ENCODE data around the gene ADAMTSL4. TPM values are rescaled to one million over a fixed set of nuclear protein-coding genes. Genes with fewer than 3 reads are reported as not detected.
A peak's percentile ranks its signal among the peaks of the same experiment; 100 is the strongest.

ADAMTSL4 gene
- total RNA-seq, 4 donors from 2014 or later: 54.4 to 132 (median 93.2) TPM

DNA sequence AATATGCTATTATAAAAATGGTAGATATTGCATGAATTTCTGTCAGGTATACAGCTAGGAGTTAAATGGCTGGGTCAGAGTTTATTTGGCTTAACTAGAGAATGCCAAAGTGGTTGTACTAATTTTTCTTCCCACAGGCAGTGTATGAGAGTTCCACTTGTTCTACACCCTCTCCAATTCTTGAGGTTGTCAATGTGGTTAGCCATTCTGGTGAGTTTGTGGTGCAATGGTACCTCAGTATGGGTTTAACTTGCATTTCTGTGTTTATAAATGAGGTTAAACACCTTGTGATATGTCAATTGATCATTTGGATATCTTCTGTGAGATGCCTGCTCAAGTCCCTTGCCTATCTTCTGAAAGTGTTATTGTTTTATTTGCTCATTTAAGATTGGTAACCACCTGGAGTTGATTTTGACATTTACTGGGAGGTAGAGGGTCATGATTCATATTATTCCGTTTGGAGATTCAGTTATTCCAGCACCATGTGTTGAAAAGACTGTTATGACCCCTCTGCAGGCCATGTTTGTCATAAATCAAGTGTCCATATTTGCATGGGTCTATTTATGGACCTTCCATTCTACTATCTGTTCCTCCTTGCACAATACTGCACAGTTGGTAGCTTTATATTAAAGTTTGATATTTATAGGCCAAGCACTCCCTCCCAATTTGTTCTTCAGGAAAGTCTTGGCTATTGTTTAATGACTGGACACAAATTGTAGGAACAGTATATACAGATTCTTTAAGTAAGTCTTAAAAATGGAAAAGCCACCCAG is 27.8 kb upstream of the ADAMTSL4 start:
- no peaks in the 10 kb centered on the region for H3K9me3 ChIP-seq
- H3K27me3 ChIP-seq: no peaks in the 10 kb centered on the region
- H3K36me3 ChIP-seq: no peaks in the 10 kb centered on the region
- H3K4me3 ChIP-seq: no peak overlapping the region
- TF ChIP-seq POLR2A (IDR thresholded peaks at IDR 0.05) (no peak), EP300 (IDR thresholded peaks at IDR 0.05) (no peak)
- TF ChIP-seq, protein P1, sequence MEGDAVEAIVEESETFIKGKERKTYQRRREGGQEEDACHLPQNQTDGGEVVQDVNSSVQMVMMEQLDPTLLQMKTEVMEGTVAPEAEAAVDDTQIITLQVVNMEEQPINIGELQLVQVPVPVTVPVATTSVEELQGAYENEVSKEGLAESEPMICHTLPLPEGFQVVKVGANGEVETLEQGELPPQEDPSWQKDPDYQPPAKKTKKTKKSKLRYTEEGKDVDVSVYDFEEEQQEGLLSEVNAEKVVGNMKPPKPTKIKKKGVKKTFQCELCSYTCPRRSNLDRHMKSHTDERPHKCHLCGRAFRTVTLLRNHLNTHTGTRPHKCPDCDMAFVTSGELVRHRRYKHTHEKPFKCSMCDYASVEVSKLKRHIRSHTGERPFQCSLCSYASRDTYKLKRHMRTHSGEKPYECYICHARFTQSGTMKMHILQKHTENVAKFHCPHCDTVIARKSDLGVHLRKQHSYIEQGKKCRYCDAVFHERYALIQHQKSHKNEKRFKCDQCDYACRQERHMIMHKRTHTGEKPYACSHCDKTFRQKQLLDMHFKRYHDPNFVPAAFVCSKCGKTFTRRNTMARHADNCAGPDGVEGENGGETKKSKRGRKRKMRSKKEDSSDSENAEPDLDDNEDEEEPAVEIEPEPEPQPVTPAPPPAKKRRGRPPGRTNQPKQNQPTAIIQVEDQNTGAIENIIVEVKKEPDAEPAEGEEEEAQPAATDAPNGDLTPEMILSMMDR (IDR thresholded peaks at IDR 0.05): no peak
- peaks cover 0 to 7% (median 2%) of the 10 kb centered on the region in 4 donors for H3K4me1 ChIP-seq
- no peak overlapping the region for H3K27ac ChIP-seq
- DNase-seq (ENCODE audit: low spot score in 2 of 2): no peak
- WGBS, 2 donors: 62 to 71% methylated on average over 1 of the region's 1 CpG

DNA sequence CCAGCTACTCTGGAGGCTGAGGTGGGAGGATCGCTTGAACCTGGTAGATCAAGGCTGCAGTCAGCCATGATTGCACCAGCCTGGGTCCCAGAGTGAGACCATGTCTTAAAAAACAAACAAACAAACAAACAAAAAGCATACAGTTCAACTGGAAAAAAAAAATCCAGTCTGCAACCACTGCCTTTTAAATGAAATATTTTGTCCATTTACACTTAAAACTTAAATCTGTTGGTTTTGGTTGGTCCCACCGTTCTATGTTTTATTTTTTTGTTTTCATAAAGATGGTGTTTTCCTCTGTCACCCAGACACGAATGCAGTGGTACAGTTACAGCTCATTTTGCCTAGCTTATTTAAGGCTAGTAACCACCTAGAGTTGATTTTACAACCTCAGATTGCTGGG is 23.9 kb upstream of the ADAMTSL4 start:
- TF ChIP-seq POLR2A (IDR thresholded peaks at IDR 0.05) (no peak), EP300 (IDR thresholded peaks at IDR 0.05) (no peak)
- TF ChIP-seq, protein P1 (IDR thresholded peaks at IDR 0.05): no peak
- no peaks in the 10 kb centered on the region for H3K36me3 ChIP-seq
- no peak overlapping the region for H3K4me3 ChIP-seq
- 87 to 88% methylated on average over 3 of the region's 3 CpGs for WGBS, 2 donors
- H3K9me3 ChIP-seq: no peaks in the 10 kb centered on the region
- no peak for DNase-seq (ENCODE audit: low spot score in 2 of 2)
- H3K27ac ChIP-seq: no peak overlapping the region
- peaks cover 0 to 14% (median 0%) of the 10 kb centered on the region in 4 donors for H3K4me1 ChIP-seq
- no peaks in the 10 kb centered on the region for H3K27me3 ChIP-seq

DNA sequence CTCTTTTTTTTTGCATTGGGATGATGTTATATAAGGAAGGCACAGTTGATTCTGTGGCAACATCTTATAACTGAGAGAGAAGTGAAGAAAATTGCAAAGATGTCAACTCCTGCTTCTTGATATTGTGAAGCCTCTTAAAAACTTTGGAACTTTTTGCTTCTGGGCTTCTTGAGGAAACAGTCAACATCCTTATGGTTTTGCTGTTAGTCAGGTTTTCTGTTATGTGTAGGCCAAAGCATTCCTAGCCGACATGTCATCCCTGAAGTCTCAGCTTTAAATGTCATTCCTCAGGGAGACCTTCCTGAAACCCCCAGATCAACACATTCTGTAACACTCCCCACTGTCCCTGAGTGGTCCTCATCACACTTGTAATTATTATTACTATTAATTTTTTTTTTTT is 21.0 kb upstream of the ADAMTSL4 start:
- TF ChIP-seq, protein P1 (IDR thresholded peaks at IDR 0.05): no peak
- TF ChIP-seq POLR2A (IDR thresholded peaks at IDR 0.05): no peak
- TF ChIP-seq EP300 (IDR thresholded peaks at IDR 0.05): no peak
- Histone ChIP-seq H3K4me3 (no peak overlapping the region), H3K9me3 (no peaks in the 10 kb centered on the region), H3K27me3 (no peaks in the 10 kb centered on the region), H3K36me3 (no peaks in the 10 kb centered on the region), H3K27ac (no peak overlapping the region), H3K4me1 (peaks cover 0 to 33% (median 3%) of the 10 kb centered on the region in 4 donors)
- DNase-seq (ENCODE audit: low spot score in 2 of 2): no peak
- 80 to 88% methylated on average over 1 of the region's 1 CpG for WGBS, 2 donors

DNA sequence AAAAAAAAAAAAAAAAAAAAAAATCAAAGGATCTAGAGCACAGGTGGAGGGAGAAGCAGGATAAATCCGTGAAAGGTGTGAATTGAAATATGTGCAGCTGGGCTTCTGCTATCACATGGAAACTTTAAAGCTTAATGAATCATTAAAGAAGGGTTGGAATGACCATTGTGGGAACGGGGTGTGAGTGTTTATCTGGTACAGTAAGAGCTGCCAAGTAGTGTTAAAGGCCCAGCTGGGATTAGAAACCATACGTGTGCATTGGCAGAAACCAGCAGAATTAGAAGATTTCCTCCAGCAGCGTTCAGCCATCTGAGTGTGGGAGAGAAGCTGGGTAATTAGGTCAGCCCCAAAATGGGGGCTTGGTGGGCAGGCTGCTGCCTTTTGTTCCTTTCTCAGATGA is 20.2 kb upstream of the ADAMTSL4 start:
- Histone ChIP-seq H3K27me3 (no peaks in the 10 kb centered on the region), H3K4me3 (no peak overlapping the region), H3K36me3 (no peaks in the 10 kb centered on the region), H3K9me3 (no peaks in the 10 kb centered on the region), H3K4me1 (peaks cover 0 to 41% (median 3%) of the 10 kb centered on the region in 4 donors), H3K27ac (peak overlapping the region in 2 of 4 donors; percentile 10 to 73)
- no peak for DNase-seq (ENCODE audit: low spot score in 2 of 2)
- 26 to 27% methylated on average over 4 of the region's 4 CpGs for WGBS, 2 donors
- TF ChIP-seq EP300 (IDR thresholded peaks at IDR 0.05) (peak in 1 of 2 donors; percentile 39), POLR2A (IDR thresholded peaks at IDR 0.05) (no peak)
- TF ChIP-seq, protein P1 (IDR thresholded peaks at IDR 0.05): no peak

DNA sequence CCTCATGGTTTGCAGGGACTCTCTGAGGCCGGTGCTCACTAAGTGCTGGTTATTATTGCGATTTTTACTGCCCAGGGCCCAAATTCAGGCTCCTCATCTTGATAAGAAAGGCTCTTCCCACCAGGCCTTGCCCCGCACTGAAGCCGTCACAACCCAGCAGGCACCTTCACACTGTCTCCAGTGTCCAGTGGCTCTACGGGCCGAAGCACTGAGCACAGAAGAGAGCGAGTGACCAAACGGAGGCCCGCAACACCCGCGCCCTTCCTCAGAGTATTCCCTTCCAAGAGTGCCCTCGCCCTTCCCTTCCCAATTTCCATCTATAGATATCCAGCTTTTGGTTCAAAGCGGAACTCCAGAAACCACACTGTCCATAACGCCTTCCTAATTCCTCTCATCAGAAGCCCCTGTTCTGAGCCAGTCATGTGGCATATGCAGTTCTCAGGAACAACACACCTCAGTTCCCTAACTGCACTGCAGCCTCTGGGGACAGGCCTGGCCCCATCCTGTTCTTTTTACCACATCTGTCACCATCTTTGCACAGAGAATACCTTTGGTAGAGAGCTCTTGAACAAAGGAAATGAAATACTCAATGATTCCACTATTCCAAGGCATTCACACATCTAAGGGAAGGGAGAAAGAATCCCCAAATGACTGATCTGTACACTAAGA is 18.6 kb upstream of the ADAMTSL4 start:
- Histone ChIP-seq H3K4me3 (no peak overlapping the region), H3K4me1 (peaks cover 0 to 43% (median 3%) of the 10 kb centered on the region in 4 donors), H3K9me3 (no peaks in the 10 kb centered on the region), H3K36me3 (no peaks in the 10 kb centered on the region), H3K27ac (no peak overlapping the region), H3K27me3 (no peaks in the 10 kb centered on the region)
- WGBS, 2 donors: 95 to 96% methylated on average over 14 of the region's 14 CpGs
- no peak for TF ChIP-seq EP300 (IDR thresholded peaks at IDR 0.05)
- no peak for TF ChIP-seq POLR2A (IDR thresholded peaks at IDR 0.05)
- TF ChIP-seq, protein P1 (IDR thresholded peaks at IDR 0.05): no peak
- DNase-seq (ENCODE audit: low spot score in 2 of 2): no peak

Data from tibial nerve (tissue), 4 donors.